GM20000 (cell line): ENCODE measurements around the gene JCHAIN.
A peak's percentile ranks its signal among the peaks of the same experiment; 100 is the strongest.

Source experiments
- DNase-seq: peaks from one replicate; pipeline ENCODE4 v3.0.0; 2012; ENCODE audit warnings: low spot score
- TF ChIP-seq, protein P1 (sequence below): IDR thresholded peaks from 2 replicates; pipeline ENCODE4 v1.5.1; 2012; ENCODE audit warnings: mild to moderate bottlenecking, control low read depth; ENCODE audit errors: extremely low read depth, missing control alignments

Gene JCHAIN

DNA sequence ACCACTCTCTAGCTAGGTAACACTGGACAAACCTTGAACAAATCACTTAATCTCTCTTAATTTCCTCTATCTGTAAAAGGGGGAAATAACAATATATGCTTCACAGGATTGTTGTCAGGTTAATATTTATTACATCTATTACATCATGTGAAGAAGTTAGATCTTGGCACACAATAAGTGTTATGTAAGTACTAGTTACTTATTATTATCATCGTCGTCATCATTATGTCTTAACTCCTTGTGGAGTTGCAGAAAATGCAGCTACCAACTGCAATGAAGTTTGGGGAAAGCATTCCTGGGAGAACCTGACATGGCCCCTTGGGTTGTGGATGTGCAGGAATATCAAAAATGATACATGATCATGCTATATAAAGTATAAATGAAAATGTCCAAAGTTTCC lies 4.8 kb upstream of the JCHAIN start:
- DNase-seq = no peak
- TF ChIP-seq, protein P1, sequence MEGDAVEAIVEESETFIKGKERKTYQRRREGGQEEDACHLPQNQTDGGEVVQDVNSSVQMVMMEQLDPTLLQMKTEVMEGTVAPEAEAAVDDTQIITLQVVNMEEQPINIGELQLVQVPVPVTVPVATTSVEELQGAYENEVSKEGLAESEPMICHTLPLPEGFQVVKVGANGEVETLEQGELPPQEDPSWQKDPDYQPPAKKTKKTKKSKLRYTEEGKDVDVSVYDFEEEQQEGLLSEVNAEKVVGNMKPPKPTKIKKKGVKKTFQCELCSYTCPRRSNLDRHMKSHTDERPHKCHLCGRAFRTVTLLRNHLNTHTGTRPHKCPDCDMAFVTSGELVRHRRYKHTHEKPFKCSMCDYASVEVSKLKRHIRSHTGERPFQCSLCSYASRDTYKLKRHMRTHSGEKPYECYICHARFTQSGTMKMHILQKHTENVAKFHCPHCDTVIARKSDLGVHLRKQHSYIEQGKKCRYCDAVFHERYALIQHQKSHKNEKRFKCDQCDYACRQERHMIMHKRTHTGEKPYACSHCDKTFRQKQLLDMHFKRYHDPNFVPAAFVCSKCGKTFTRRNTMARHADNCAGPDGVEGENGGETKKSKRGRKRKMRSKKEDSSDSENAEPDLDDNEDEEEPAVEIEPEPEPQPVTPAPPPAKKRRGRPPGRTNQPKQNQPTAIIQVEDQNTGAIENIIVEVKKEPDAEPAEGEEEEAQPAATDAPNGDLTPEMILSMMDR = no peak

DNA sequence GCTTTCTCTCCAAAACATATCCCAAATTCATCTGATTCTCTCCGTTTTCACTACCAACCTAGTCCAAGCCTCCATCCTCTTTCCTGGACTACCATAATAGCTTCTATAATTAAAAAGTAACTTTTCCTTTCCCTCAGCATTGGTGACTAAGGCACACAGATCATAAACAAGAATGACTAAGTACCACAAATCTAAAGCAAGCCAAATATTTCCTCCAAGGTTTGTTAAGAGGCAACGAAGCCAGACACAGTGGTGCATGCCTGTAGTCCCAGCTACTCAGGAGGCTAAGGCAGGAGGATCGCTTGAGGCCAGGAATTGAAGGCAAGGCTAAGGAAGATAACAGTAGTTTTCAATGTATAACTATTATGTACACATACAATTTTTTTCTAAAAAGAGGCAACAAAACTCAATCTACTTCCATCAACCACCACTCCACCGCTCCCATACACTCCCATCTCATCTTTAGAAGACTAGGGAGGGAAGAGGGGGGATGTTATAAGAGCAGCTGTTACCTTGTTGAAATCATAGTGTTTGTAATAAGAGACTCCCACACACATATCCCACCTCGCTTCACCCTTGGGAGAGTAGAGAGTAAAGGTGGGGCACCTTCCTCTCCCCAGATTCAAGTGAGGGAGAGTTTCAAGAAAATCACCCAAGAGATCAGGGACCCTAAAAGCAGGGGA lies 4.2 kb upstream of the JCHAIN start:
- no peak for DNase-seq

DNA sequence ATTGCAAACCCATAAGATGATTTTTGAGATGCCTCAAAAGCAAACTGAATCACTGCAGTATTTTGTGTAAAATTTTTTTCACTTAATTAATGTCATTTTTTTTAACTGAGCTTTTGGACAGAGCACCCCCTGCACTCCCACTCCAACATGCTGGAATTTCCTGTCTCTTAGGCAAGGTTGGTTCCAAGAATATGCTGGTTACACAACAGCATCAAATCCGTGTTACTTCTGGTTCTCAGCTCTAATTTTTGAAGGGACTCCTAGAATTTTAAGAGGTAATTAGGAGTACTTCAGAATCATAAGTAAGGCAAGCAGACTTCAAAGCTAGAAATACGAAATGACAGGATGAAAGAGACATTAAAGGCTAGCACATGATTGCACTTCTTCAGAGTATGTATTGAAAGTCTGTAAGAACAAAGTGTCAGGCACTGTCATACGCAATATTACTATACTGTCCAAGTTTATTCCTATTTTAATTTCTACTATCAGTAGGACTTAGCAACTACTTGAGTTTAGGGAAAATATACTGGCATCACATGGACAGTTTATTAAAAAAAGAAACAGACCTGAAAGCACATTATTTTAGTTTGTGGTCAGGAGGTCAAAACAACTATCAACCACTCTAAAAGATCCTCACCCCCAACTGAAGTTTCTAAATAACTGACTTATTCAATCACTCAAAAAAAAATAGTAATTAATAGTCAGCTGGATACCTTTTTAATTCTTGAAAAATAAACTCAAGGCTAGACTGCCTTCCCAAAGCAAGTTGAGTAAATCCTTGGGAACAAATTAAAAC lies 1.6 kb upstream of the JCHAIN start:
- DNase-seq = no peak
- TF ChIP-seq, protein P1 = no peak

More for the DNA sequence above, 4.2 kb upstream of the JCHAIN start:
- TF ChIP-seq, protein P1 = no peak

DNA sequence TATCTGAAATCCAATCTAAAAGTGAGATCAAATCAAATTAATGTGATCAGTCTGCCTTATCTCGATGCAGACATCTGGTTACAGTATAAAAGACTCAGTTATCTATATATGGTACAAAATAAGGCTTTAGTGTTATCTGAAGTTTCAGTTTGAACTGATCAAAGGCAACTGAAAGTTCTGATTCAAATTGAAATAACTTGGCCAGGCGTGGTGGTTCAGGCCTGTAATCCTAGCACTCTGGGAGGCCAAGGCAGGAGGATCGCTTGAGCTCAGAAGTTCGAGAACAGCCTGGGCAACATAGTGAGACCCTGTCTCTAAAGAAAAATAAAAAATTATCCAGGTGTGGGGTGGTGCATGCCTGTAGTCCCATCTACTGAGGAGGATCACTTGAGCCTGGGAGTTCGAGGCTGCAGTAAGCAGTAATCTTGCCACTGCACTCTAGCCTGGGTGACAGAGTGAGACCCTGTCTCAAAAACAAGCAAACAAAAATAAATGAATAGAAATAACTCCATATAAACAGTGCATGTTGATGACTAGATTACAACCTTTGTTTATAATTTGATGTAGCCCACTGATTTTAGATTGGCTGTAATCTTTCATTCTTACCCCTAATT lies 4.9 kb downstream of the JCHAIN start:
- peak; percentile 18 for DNase-seq

DNA sequence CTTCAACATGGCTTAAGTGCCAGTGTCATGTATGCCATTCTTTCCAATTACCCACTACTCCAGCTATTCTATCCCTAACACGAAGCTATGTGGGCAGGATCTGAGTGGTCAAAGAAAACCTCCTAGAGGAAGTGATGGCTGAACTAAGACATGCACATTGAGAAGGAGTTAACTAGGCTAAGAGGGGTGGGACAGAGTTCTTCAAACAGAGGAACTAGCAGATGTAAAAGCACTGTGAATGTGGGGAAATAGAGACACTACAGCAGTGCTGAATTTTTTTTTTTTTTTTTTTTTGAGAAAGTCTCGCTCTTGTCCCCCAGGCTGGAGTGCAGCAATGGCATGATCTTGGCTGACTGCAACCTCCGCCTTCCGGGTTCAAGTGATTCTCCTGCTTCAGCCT lies 6.2 kb downstream of the JCHAIN start:
- TF ChIP-seq, protein P1 = no peak

DNA sequence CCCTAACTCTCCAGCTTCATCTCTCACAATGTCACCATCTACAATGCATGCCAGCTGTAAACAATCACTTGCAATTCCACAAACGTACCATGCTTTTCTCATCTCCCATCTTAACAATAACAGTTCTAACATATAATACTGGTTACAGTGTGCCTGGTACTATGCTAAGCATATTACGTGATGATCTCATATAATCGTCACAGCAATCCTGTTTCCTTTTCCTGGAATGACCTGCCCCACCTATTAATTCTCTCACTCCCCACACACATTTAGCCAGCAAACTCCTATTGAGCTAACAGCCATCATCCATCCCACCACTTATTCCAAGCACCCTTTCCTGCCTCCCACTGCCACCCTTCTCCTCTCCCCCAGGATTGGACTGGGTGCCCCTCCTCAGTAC lies 7.9 kb downstream of the JCHAIN start:
- no peak for DNase-seq
- TF ChIP-seq, protein P1 = no peak

More for the DNA sequence above, 6.2 kb downstream of the JCHAIN start:
- DNase-seq = no peak

DNA sequence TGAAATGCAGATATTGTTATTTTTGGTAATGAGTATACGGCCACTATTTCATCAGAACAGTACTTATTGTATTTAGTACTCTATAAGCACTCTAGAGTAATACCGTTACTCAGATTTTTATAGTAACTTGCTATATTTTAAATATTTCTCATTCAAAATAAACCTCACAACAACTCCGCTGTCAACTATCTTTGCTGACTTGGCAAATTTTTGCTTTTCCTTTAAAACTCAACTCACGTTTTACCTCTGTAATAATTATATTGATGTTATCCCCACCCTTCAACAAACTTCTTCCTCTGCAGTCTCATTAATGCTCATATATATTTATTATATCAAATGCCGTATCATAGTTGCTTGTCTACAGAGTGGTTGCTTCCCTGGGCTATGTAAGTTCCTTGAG lies 9.0 kb downstream of the JCHAIN start:
- TF ChIP-seq, protein P1 = no peak
- DNase-seq = no peak
